Measurements from ENCODE around the gene KDM4B.

KDM4B gene

GRCh38 chr19:5078182-5078581 lies 109.3 kb downstream of the KDM4B start:
- Histone ChIP-seq H3K4me3 (ENCODE audit: low read length) (no peak overlapping the region), H3K9me3 (ENCODE audit: control insufficient read depth, low read length) (no peaks in the 10 kb centered on the region), H3K4me1 (ENCODE audit: control insufficient read depth, insufficient read depth, low read length) (peaks cover 6% of the 10 kb centered on the region), H3K27me3 (replicated peaks; ENCODE audit: control insufficient read depth, insufficient read depth, low read length) (no peaks in the 10 kb centered on the region), H3K9ac (ENCODE audit: low read length) (no peak overlapping the region), H3K36me3 (ENCODE audit: control insufficient read depth, insufficient read depth, low read length, severe bottlenecking) (peaks cover 74% of the 10 kb centered on the region)
- no peak for DNase-seq (ENCODE audit: low read depth)

- peaks cover 69% of the 10 kb centered on the region for H3K36me3 ChIP-seq (ENCODE audit: control insufficient read depth, insufficient read depth, low read length, severe bottlenecking)
- H3K27me3 ChIP-seq (replicated peaks; ENCODE audit: control insufficient read depth, insufficient read depth, low read length), result no peaks in the 10 kb centered on the region
- no peak for DNase-seq (ENCODE audit: low read depth)
- H3K9ac ChIP-seq (ENCODE audit: low read length), result no peak overlapping the region
- H3K9me3 ChIP-seq (ENCODE audit: control insufficient read depth, low read length), result no peaks in the 10 kb centered on the region
- peaks cover 11% of the 10 kb centered on the region for H3K4me1 ChIP-seq (ENCODE audit: control insufficient read depth, insufficient read depth, low read length)
- no peak overlapping the region for H3K4me3 ChIP-seq (ENCODE audit: low read length)
These were observed 109.8 kb downstream of the KDM4B start for GRCh38 chr19:5078666-5079065.

- H3K9ac ChIP-seq (ENCODE audit: low read length), result no peak overlapping the region
- no peaks in the 10 kb centered on the region for H3K9me3 ChIP-seq (ENCODE audit: control insufficient read depth, low read length)
- H3K27me3 ChIP-seq (replicated peaks; ENCODE audit: control insufficient read depth, insufficient read depth, low read length), result no peaks in the 10 kb centered on the region
- peaks cover 68% of the 10 kb centered on the region for H3K36me3 ChIP-seq (ENCODE audit: control insufficient read depth, insufficient read depth, low read length, severe bottlenecking)
- H3K4me3 ChIP-seq (ENCODE audit: low read length), result no peak overlapping the region
- peaks cover 13% of the 10 kb centered on the region for H3K4me1 ChIP-seq (ENCODE audit: control insufficient read depth, insufficient read depth, low read length)
- DNase-seq (ENCODE audit: low read depth), result no peak
These were observed 110.3 kb downstream of the KDM4B start for GRCh38 chr19:5079071-5079774.

- no peak for DNase-seq (ENCODE audit: low read depth)
- no peak overlapping the region for H3K4me3 ChIP-seq (ENCODE audit: low read length)
- H3K4me1 ChIP-seq (ENCODE audit: control insufficient read depth, insufficient read depth, low read length), result peaks cover 13% of the 10 kb centered on the region
- H3K27me3 ChIP-seq (replicated peaks; ENCODE audit: control insufficient read depth, insufficient read depth, low read length), result no peaks in the 10 kb centered on the region
- no peaks in the 10 kb centered on the region for H3K9me3 ChIP-seq (ENCODE audit: control insufficient read depth, low read length)
- no peak overlapping the region for H3K9ac ChIP-seq (ENCODE audit: low read length)
- H3K36me3 ChIP-seq (ENCODE audit: control insufficient read depth, insufficient read depth, low read length, severe bottlenecking), result peaks cover 70% of the 10 kb centered on the region
These were observed 111.2 kb downstream of the KDM4B start for GRCh38 chr19:5080030-5080654.

- Histone ChIP-seq H3K9ac (ENCODE audit: low read length) (no peak overlapping the region), H3K27me3 (replicated peaks; ENCODE audit: control insufficient read depth, insufficient read depth, low read length) (no peaks in the 10 kb centered on the region), H3K9me3 (ENCODE audit: control insufficient read depth, low read length) (no peaks in the 10 kb centered on the region), H3K4me3 (ENCODE audit: low read length) (no peak overlapping the region), H3K36me3 (ENCODE audit: control insufficient read depth, insufficient read depth, low read length, severe bottlenecking) (peaks cover 68% of the 10 kb centered on the region), H3K4me1 (ENCODE audit: control insufficient read depth, insufficient read depth, low read length) (peaks cover 13% of the 10 kb centered on the region)
- no peak for DNase-seq (ENCODE audit: low read depth)
These were observed 111.9 kb downstream of the KDM4B start for GRCh38 chr19:5080809-5081208.

GRCh38 chr19:5081443-5082161 lies 112.7 kb downstream of the KDM4B start:
- Histone ChIP-seq H3K9me3 (ENCODE audit: control insufficient read depth, low read length) (no peaks in the 10 kb centered on the region), H3K9ac (ENCODE audit: low read length) (no peak overlapping the region), H3K36me3 (ENCODE audit: control insufficient read depth, insufficient read depth, low read length, severe bottlenecking) (peaks cover 71% of the 10 kb centered on the region), H3K4me1 (ENCODE audit: control insufficient read depth, insufficient read depth, low read length) (peaks cover 13% of the 10 kb centered on the region), H3K4me3 (ENCODE audit: low read length) (no peak overlapping the region), H3K27me3 (replicated peaks; ENCODE audit: control insufficient read depth, insufficient read depth, low read length) (no peaks in the 10 kb centered on the region)
- no peak for DNase-seq (ENCODE audit: low read depth)

- Histone ChIP-seq H3K9ac (ENCODE audit: low read length) (peak overlapping the region; percentile 64), H3K27me3 (replicated peaks; ENCODE audit: control insufficient read depth, insufficient read depth, low read length) (no peaks in the 10 kb centered on the region), H3K9me3 (ENCODE audit: control insufficient read depth, low read length) (no peaks in the 10 kb centered on the region), H3K36me3 (ENCODE audit: control insufficient read depth, insufficient read depth, low read length, severe bottlenecking) (peaks cover 69% of the 10 kb centered on the region), H3K4me1 (ENCODE audit: control insufficient read depth, insufficient read depth, low read length) (peaks cover 13% of the 10 kb centered on the region), H3K4me3 (ENCODE audit: low read length) (no peak overlapping the region)
- DNase-seq (ENCODE audit: low read depth), result no peak
These were observed 114.6 kb downstream of the KDM4B start for GRCh38 chr19:5083547-5083965.

GRCh38 chr19:5085566-5085965 lies 116.7 kb downstream of the KDM4B start:
- peaks cover 56% of the 10 kb centered on the region for H3K36me3 ChIP-seq (ENCODE audit: control insufficient read depth, insufficient read depth, low read length, severe bottlenecking)
- no peak for DNase-seq (ENCODE audit: low read depth)
- no peaks in the 10 kb centered on the region for H3K27me3 ChIP-seq (replicated peaks; ENCODE audit: control insufficient read depth, insufficient read depth, low read length)
- no peak overlapping the region for H3K4me3 ChIP-seq (ENCODE audit: low read length)
- H3K4me1 ChIP-seq (ENCODE audit: control insufficient read depth, insufficient read depth, low read length), result peaks cover 14% of the 10 kb centered on the region
- H3K9me3 ChIP-seq (ENCODE audit: control insufficient read depth, low read length), result no peaks in the 10 kb centered on the region
- no peak overlapping the region for H3K9ac ChIP-seq (ENCODE audit: low read length)

GRCh38 chr19:5086230-5086629 lies 117.3 kb downstream of the KDM4B start:
- H3K27me3 ChIP-seq (replicated peaks; ENCODE audit: control insufficient read depth, insufficient read depth, low read length), result no peaks in the 10 kb centered on the region
- DNase-seq (ENCODE audit: low read depth), result no peak
- H3K36me3 ChIP-seq (ENCODE audit: control insufficient read depth, insufficient read depth, low read length, severe bottlenecking), result peaks cover 49% of the 10 kb centered on the region
- peaks cover 20% of the 10 kb centered on the region for H3K4me1 ChIP-seq (ENCODE audit: control insufficient read depth, insufficient read depth, low read length)
- no peaks in the 10 kb centered on the region for H3K9me3 ChIP-seq (ENCODE audit: control insufficient read depth, low read length)
- no peak overlapping the region for H3K4me3 ChIP-seq (ENCODE audit: low read length)
- no peak overlapping the region for H3K9ac ChIP-seq (ENCODE audit: low read length)

GRCh38 chr19:5086725-5087439 lies 118.0 kb downstream of the KDM4B start:
- peaks cover 26% of the 10 kb centered on the region for H3K4me1 ChIP-seq (ENCODE audit: control insufficient read depth, insufficient read depth, low read length)
- H3K9ac ChIP-seq (ENCODE audit: low read length), result no peak overlapping the region
- DNase-seq (ENCODE audit: low read depth), result no peak
- peaks cover 46% of the 10 kb centered on the region for H3K36me3 ChIP-seq (ENCODE audit: control insufficient read depth, insufficient read depth, low read length, severe bottlenecking)
- H3K4me3 ChIP-seq (ENCODE audit: low read length), result no peak overlapping the region
- no peaks in the 10 kb centered on the region for H3K9me3 ChIP-seq (ENCODE audit: control insufficient read depth, low read length)
- no peaks in the 10 kb centered on the region for H3K27me3 ChIP-seq (replicated peaks; ENCODE audit: control insufficient read depth, insufficient read depth, low read length)

GRCh38 chr19:5089283-5089682 lies 120.4 kb downstream of the KDM4B start:
- DNase-seq (ENCODE audit: low read depth), result no peak
- Histone ChIP-seq H3K27me3 (replicated peaks; ENCODE audit: control insufficient read depth, insufficient read depth, low read length) (no peaks in the 10 kb centered on the region), H3K4me1 (ENCODE audit: control insufficient read depth, insufficient read depth, low read length) (peaks cover 23% of the 10 kb centered on the region), H3K9me3 (ENCODE audit: control insufficient read depth, low read length) (no peaks in the 10 kb centered on the region), H3K4me3 (ENCODE audit: low read length) (no peak overlapping the region), H3K9ac (ENCODE audit: low read length) (no peak overlapping the region), H3K36me3 (ENCODE audit: control insufficient read depth, insufficient read depth, low read length, severe bottlenecking) (peaks cover 38% of the 10 kb centered on the region)

Data from adipocyte (in vitro differentiated cells).